Subcutaneous adipose tissue (tissue), 4 donors: ENCODE results near the gene MYO16. TPM values are rescaled to one million over a fixed set of nuclear protein-coding genes. Genes with fewer than 3 reads are reported as not detected.

Experiments used
- CTCF ChIP-seq: fragments of 450-650 bp; IDR thresholded peaks from one replicate; pipeline ENCODE4 v1.5.1; 2016; ENCODE audit warnings: low read depth, mild to moderate bottlenecking, control low read depth, antibody characterized with exemption, moderate library complexity
- total RNA-seq, 4 donors: library from RNA; depleted of rRNA; stranded (reverse); fragments of >200 nt; gene quantifications; one replicate each; pipeline ENCODE4 v1.1.0, GENCODE V29; 2016

The MYO16 gene
- total RNA-seq, 4 donors from 2014 or later = 0.44 to 1.1 (median 0.58) TPM

GRCh38 chr13:108944760-108945159, 315.3 kb downstream of the MYO16 start:
- no peak for TF ChIP-seq CTCF

DNA sequence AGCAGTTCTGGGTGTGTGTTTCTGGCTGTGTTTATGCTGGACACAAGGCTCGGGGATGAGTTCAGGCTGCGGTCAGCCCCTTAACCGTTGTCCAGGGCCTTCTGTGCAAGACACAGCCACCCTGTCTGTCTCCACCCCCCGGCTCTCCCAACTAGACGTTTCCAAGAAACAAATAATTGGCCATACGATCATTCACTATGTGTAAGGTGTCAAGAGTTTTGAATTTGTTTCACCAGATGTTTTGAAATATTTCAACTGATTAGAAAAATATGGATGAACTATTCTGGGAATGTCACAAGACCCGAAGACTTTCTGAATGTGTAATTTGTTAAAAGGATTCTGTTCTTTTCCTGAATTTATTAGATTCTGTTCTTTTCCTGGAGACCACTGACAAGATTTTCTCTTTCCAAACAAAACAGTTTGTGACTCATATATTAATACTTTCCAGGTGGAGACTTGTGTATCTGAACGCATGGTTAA, 318.2 kb downstream of the MYO16 start:
- TF ChIP-seq CTCF = no peak

DNA sequence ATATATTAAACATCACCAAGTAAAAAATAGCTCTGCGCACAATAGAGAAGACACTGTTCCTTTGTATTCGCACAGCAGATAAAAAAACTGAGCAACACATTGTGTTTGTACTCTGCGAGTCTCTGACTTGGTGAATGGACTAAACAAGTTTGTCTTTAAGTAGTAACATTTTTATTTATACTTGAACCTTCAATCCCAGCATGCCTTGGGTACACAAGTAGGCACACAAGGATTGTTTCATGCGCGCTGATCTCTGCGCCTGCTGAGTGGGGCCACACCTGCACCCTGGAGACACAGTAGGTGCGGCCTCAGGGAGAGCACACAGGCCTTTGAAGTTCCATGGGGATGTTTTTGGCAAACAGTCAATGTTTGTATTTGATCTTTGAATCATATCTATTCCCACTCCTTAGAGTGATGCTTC, 318.9 kb downstream of the MYO16 start:
- no peak for TF ChIP-seq CTCF

DNA sequence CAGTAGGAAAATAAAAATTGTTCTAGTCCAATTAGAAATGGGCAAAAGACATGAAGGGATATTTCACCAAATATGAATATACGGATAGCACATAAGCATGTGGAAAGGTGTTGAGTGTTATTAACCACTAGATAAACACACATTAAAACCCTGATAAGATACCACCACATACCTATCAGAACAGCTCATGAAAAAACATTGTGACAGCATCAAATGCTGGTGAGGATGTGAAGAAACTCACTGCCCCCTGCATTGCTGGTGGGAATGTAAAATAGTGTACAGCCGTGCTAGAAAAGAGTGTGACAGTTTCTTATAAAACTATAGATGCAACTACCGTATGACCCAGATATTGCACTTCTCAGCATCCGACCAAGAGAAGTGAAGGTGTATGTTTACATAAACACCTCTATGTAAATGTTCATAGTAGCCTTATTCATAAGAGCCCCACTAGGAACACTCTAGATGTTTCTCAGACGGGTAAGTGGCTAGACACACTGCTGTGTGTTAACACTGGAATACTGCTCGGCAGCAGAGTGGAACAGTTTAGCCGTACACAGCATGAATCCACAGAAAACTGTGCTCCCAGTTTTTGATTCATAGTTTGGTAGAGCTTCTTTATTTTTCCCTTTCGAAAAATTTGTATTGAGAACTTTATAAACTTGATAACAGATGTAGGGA, 321.1 kb downstream of the MYO16 start:
- no peak for TF ChIP-seq CTCF

DNA sequence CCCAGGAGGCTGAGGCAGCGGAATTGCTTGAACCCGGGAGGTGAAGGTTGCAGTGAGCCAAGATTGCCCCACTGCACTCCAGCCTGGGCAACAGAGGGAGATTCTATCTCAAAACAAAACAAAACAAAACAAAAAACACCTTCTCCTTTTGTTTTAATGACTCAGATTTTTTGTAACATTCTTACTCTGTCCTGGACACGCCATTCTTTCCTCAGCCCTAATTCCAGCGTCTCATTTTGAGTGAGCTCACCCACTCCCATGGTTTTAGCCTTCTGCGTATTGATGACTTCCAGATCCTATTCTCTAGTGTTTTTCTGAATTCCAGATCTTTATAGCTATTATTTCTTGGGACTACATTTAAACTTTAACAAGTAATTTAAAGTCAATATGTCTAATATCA, 326.3 kb downstream of the MYO16 start:
- no peak for TF ChIP-seq CTCF

- TF ChIP-seq CTCF = no peak
These were observed 328.1 kb downstream of the MYO16 start for GRCh38 chr13:108957369-108958012.

DNA sequence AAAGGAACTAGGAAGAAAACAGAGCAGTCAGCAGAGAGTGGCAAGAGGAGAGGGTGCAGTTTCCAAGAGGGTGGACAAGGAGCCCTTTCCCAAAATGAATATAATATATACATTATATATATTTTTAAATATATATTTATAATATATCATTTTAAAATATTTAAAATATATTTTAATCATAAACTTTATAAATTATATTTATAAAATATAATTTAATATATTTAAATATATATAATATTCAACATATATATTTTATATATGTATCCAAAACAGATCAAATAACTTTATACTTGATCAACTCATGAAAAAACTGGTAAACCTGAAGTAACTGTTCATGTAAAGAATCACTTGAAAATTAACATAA, 328.6 kb downstream of the MYO16 start:
- no peak for TF ChIP-seq CTCF
